HUES64 (cell line): ENCODE data around the gene RBM33.

Experiments
- H3K27ac ChIP-seq: 2 replicates; pipeline ENCODE4 v1.7.0; 2013; ENCODE audit warnings: low read depth, low read length, inconsistent platforms
- H3K27me3 ChIP-seq: 2 replicates; pipeline ENCODE4 v1.6.1; 2013; ENCODE audit warnings: mild to moderate bottlenecking, low read length; ENCODE audit not compliant: insufficient read depth
- H3K36me3 ChIP-seq: 2 replicates; pipeline ENCODE4 v1.6.1; 2013; ENCODE audit warnings: mild to moderate bottlenecking, low read length; ENCODE audit not compliant: insufficient read depth
- H3K4me1 ChIP-seq: 2 replicates; pipeline ENCODE4 v1.6.1; 2013; ENCODE audit warnings: mild to moderate bottlenecking, low read length, moderate library complexity; ENCODE audit not compliant: insufficient read depth
- H3K4me3 ChIP-seq: 2 replicates; pipeline ENCODE4 v1.5.1; 2013; ENCODE audit warnings: mild to moderate bottlenecking, low read length, moderate library complexity
- H3K9ac ChIP-seq: 2 replicates; pipeline ENCODE4 v1.6.1; 2013; ENCODE audit warnings: mild to moderate bottlenecking, low read depth, low read length
- H3K9me3 ChIP-seq: 2 replicates; pipeline ENCODE4 v1.6.1; 2013; ENCODE audit warnings: low read depth, low read length; ENCODE audit not compliant: insufficient read depth
- WGBS: fragments of 150-250, 120-280 bp; methylation state at CpG from one replicate; pipeline ENCODE4 v1.1.7; 2013; ENCODE audit warnings: missing lambda C conversion rate; 5-methylcytosine and 5-hydroxymethylcytosine counted together

RBM33 gene

GRCh38 chr7:155694851-155695250 lies 50.4 kb downstream of the RBM33 start:
- H3K9me3 ChIP-seq, result no peaks in the 10 kb centered on the region
- no peaks in the 10 kb centered on the region for H3K27me3 ChIP-seq
- H3K36me3 ChIP-seq, result no peaks in the 10 kb centered on the region
- H3K27ac ChIP-seq, result no peak overlapping the region
- no peak overlapping the region for H3K9ac ChIP-seq
- H3K4me3 ChIP-seq, result no peak overlapping the region
- peaks cover 22% of the 10 kb centered on the region for H3K4me1 ChIP-seq
- 97% methylated on average over 5 of the region's 5 CpGs for WGBS

DNA sequence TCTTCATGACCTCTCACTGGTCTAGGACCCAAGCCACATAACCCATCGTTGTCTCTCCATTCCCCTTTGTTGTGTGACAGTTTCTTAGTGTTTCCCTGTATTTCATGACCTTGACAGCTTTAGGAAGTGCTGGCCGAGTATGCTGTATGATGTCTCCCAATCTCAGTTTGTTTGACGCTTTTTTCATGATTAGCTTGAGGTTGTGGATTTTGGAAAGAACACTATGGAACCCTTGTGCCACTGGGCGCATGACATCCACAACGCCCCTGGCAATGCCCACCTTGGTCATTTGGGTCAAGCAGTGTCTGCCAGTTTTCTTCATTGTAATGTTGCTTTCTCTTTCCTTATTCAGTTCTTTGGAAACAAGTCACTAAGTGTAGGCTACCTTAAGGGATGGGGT lies 52.3 kb downstream of the RBM33 start:
- Histone ChIP-seq H3K27ac (no peak overlapping the region), H3K4me1 (peaks cover 22% of the 10 kb centered on the region), H3K27me3 (no peaks in the 10 kb centered on the region), H3K4me3 (no peak overlapping the region), H3K36me3 (peaks cover 17% of the 10 kb centered on the region), H3K9ac (no peak overlapping the region), H3K9me3 (no peaks in the 10 kb centered on the region)
- 94% methylated on average over 5 of the region's 5 CpGs for WGBS

- Histone ChIP-seq H3K9me3 (no peaks in the 10 kb centered on the region), H3K9ac (no peak overlapping the region), H3K36me3 (peaks cover 36% of the 10 kb centered on the region), H3K4me3 (no peak overlapping the region), H3K27ac (no peak overlapping the region), H3K4me1 (peaks cover 11% of the 10 kb centered on the region), H3K27me3 (no peaks in the 10 kb centered on the region)
- WGBS, result 100% methylated on average over 1 of the region's 1 CpG
These were observed 54.2 kb downstream of the RBM33 start for GRCh38 chr7:155698633-155699032.

GRCh38 chr7:155699180-155699579 lies 54.7 kb downstream of the RBM33 start:
- Histone ChIP-seq H3K36me3 (peaks cover 41% of the 10 kb centered on the region), H3K4me1 (peaks cover 11% of the 10 kb centered on the region), H3K9me3 (no peaks in the 10 kb centered on the region), H3K27me3 (no peaks in the 10 kb centered on the region), H3K27ac (no peak overlapping the region), H3K4me3 (no peak overlapping the region), H3K9ac (no peak overlapping the region)
- 86% methylated on average over 7 of the region's 7 CpGs for WGBS

GRCh38 chr7:155700847-155701246 lies 56.4 kb downstream of the RBM33 start:
- Histone ChIP-seq H3K9me3 (no peaks in the 10 kb centered on the region), H3K4me3 (no peak overlapping the region), H3K36me3 (peaks cover 57% of the 10 kb centered on the region), H3K27me3 (no peaks in the 10 kb centered on the region), H3K4me1 (peaks cover 11% of the 10 kb centered on the region), H3K27ac (no peak overlapping the region), H3K9ac (no peak overlapping the region)
- WGBS, result over 99% methylated on average over 6 of the region's 6 CpGs

DNA sequence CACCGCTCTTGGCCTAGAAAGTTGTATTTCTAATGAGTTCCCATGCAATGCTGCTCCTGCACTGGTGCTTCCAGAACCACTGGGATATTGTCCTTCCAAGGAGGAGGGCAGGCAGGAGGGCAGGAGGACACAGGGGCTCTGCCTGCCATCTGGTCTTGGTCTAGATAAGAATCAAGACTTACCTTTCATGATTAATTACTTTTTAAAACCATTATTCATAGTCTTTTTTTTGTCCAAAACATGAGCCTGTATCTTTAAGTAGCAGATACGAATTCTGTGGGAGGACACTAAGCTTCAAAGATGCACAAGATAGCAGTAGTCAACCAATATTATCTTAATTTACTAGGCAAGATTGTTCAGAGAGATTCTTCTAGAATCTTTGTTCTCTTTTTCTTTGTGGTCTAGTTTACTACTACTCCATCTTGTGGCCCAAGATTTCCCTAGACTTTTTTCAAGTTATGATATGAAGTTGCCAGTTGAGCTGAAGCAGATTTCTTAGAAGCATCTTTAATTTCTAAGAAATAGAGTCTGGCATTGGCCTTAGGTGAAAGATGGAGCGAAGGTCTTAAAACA lies 57.6 kb downstream of the RBM33 start:
- no peaks in the 10 kb centered on the region for H3K9me3 ChIP-seq
- no peak overlapping the region for H3K4me3 ChIP-seq
- H3K27me3 ChIP-seq, result no peaks in the 10 kb centered on the region
- WGBS, result 96% methylated on average over 3 of the region's 3 CpGs
- H3K27ac ChIP-seq, result no peak overlapping the region
- peaks cover 69% of the 10 kb centered on the region for H3K36me3 ChIP-seq
- H3K9ac ChIP-seq, result no peak overlapping the region
- peaks cover 11% of the 10 kb centered on the region for H3K4me1 ChIP-seq

- Histone ChIP-seq H3K27me3 (no peaks in the 10 kb centered on the region), H3K36me3 (peaks cover 75% of the 10 kb centered on the region), H3K4me3 (no peak overlapping the region), H3K4me1 (peaks cover 11% of the 10 kb centered on the region), H3K27ac (no peak overlapping the region), H3K9ac (no peak overlapping the region), H3K9me3 (no peaks in the 10 kb centered on the region)
- 89% methylated on average over 1 of the region's 1 CpG for WGBS
These were observed 58.2 kb downstream of the RBM33 start for GRCh38 chr7:155702616-155703015.

- 95% methylated on average over 16 of the region's 16 CpGs for WGBS
- H3K4me1 ChIP-seq, result no peaks in the 10 kb centered on the region; the same call in 1 of the 2 replicates
- H3K4me3 ChIP-seq, result no peak overlapping the region
- no peak overlapping the region for H3K27ac ChIP-seq
- H3K27me3 ChIP-seq, result no peaks in the 10 kb centered on the region
- peaks cover 95% of the 10 kb centered on the region for H3K36me3 ChIP-seq
- H3K9me3 ChIP-seq, result no peaks in the 10 kb centered on the region
- H3K9ac ChIP-seq, result no peak overlapping the region
These were observed 61.3 kb downstream of the RBM33 start for GRCh38 chr7:155705623-155706360.

GRCh38 chr7:155706376-155706775 lies 61.9 kb downstream of the RBM33 start:
- Histone ChIP-seq H3K36me3 (peaks cover 95% of the 10 kb centered on the region), H3K4me1 (no peaks in the 10 kb centered on the region; the same call in 1 of the 2 replicates), H3K27me3 (no peaks in the 10 kb centered on the region), H3K4me3 (no peak overlapping the region), H3K27ac (no peak overlapping the region), H3K9me3 (no peaks in the 10 kb centered on the region), H3K9ac (no peak overlapping the region)
- 95% methylated on average over 10 of the region's 10 CpGs for WGBS

DNA sequence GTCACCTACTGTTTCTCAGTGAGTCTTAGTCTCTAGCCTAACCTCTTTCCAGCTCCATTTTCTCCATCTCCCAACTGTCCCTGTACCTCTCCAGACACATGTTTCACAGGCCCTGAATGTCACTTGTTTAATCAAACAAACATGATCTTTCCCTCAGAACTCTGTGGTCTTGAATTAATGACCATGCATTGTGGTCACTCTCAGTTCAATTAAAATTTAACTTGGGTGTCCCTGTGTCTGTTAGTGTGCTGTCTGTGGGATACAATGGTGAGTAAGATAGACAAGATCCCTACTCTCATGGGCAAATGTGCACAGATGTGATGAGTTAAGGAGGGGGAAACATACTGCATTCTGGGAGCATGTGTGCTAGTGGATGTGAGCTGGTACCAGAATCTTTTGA lies 65.0 kb downstream of the RBM33 start:
- Histone ChIP-seq H3K27ac (no peak overlapping the region), H3K27me3 (no peaks in the 10 kb centered on the region), H3K36me3 (peaks cover 81% of the 10 kb centered on the region), H3K4me1 (no peaks in the 10 kb centered on the region; the same call in 1 of the 2 replicates), H3K4me3 (no peak overlapping the region), H3K9ac (no peak overlapping the region), H3K9me3 (no peaks in the 10 kb centered on the region)

DNA sequence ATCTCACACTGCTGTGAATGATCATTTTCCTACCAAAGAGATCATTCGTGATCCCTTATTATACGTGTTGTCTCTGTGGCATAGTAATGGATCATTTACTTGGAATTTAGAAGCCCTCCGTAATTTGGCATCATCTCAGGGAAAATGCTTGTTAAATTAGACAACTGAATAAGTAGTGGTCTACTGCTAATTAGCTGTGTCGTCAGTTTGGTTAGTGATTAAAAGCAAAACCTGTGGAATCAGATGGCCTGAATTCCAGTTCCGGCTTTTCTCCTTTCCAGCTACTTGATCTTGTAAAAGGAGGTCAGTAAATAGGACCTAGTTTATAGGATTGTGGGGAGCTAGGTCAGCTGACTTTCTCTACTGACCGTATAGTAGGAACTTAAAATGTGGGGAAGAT lies 65.6 kb downstream of the RBM33 start:
- no peaks in the 10 kb centered on the region; the same call in 1 of the 2 replicates for H3K4me1 ChIP-seq
- H3K9me3 ChIP-seq, result no peaks in the 10 kb centered on the region
- H3K4me3 ChIP-seq, result no peak overlapping the region
- H3K27ac ChIP-seq, result no peak overlapping the region
- no peak overlapping the region for H3K9ac ChIP-seq
- 94% methylated on average over 6 of the region's 6 CpGs for WGBS
- no peaks in the 10 kb centered on the region for H3K27me3 ChIP-seq
- peaks cover 81% of the 10 kb centered on the region for H3K36me3 ChIP-seq
